HEK293 (cell line): Measurements from ENCODE around the gene PGC.

Experiments
- CTCF ChIA-PET: fragments of 350-600 bp; formaldehyde crosslinking; extraction: SDS; loops from one replicate; lab custom pipeline; 2021; ENCODE audit warnings: antibody characterized with exemption; lab: Yijun Ruan, JAX
- POLR2A ChIA-PET: fragments of 300-600 bp; formaldehyde crosslinking; extraction: SDS; loops from one replicate; lab custom pipeline; 2020; ENCODE audit warnings: antibody characterized with exemption, inconsistent platforms; lab: Yijun Ruan, JAX
- H3K27ac ChIP-seq: fragments of 200-500 bp; sonication (Bioruptor generic); 2 replicates; pipeline ENCODE4 v1.5.1; 2014; ENCODE audit warnings: low read depth, low read length, control low read depth, inconsistent platforms; ENCODE audit errors: extremely low read depth
- H3K36me3 ChIP-seq, 2 experiments: fragments of 200-500 bp in 1 of 2; sonication (Bioruptor generic) in 1 of 2; 1 replicate in 1 of 2; 2 replicates in 1 of 2; pipeline ENCODE4 v1.5.1; 2014 to 2017; ENCODE audit warnings: inconsistent platforms in 2 of 2, low read length in 2 of 2; ENCODE audit not compliant: control insufficient read depth in 2 of 2, insufficient read depth in 1 of 2
- H3K4me1 ChIP-seq: fragments of 200-500 bp; sonication (Bioruptor generic); 2 replicates; pipeline ENCODE4 v1.5.1; 2014; ENCODE audit warnings: mild to moderate bottlenecking, low read length, inconsistent platforms; ENCODE audit not compliant: control insufficient read depth, insufficient read depth
- H3K4me3 ChIP-seq: 2 replicates; pipeline ENCODE4 v1.5.1; 2011; ENCODE audit warnings: low read depth, mild to moderate bottlenecking, control low read depth, low read length, moderate library complexity
- H3K9me3 ChIP-seq: fragments of 200-500 bp; sonication (Bioruptor generic); 2 replicates; pipeline ENCODE4 v1.5.1; 2014; ENCODE audit warnings: low read depth, low read length, inconsistent platforms; ENCODE audit not compliant: control insufficient read depth, insufficient read depth
- HOXA7 ChIP-seq: sonication (generic); formaldehyde crosslinking; IDR thresholded peaks from 2 replicates; pipeline ENCODE4 v1.8.1; 2022; ENCODE audit warnings: missing genetic modification reagents, borderline replicate concordance
- HOXC10 ChIP-seq: sonication (generic); formaldehyde crosslinking; IDR thresholded peaks from 2 replicates; pipeline ENCODE4 v1.8.1; 2023; ENCODE audit warnings: mild to moderate bottlenecking, missing genetic modification reagents
- HOXD13 ChIP-seq: sonication (generic); formaldehyde crosslinking; IDR thresholded peaks from 2 replicates; pipeline ENCODE4 v1.8.0; 2022; ENCODE audit warnings: missing genetic modification reagents, borderline replicate concordance
- PRDM1 ChIP-seq: fragments of 450-650 bp; formaldehyde crosslinking; IDR thresholded peaks from 2 replicates; pipeline ENCODE4; 2016; ENCODE audit warnings: missing biosample characterization, missing genetic modification characterization
- SP3 ChIP-seq: fragments of 450-650 bp; formaldehyde crosslinking; IDR thresholded peaks from 2 replicates; pipeline ENCODE4 v1.5.1; 2016; ENCODE audit warnings: missing biosample characterization, missing genetic modification characterization
- ZBTB17 ChIP-seq: fragments of 450-650 bp; formaldehyde crosslinking; IDR thresholded peaks from 2 replicates; pipeline ENCODE4 v1.5.1; 2016; ENCODE audit warnings: missing biosample characterization, missing genetic modification characterization
- ZFP41 ChIP-seq: fragments of 450-650 bp; formaldehyde crosslinking; IDR thresholded peaks from 2 replicates; pipeline ENCODE4 v1.5.1; 2016; ENCODE audit warnings: missing biosample characterization, missing genetic modification characterization, borderline replicate concordance
- ZFP69B ChIP-seq: fragments of 450-650 bp; formaldehyde crosslinking; IDR thresholded peaks from 2 replicates; pipeline ENCODE4 v1.5.1; 2016; ENCODE audit warnings: missing biosample characterization, missing genetic modification characterization
- ZIC2 ChIP-seq: fragments of 450-650 bp; formaldehyde crosslinking; IDR thresholded peaks from 2 replicates; pipeline ENCODE4 v1.5.1; 2016; ENCODE audit warnings: missing biosample characterization, missing genetic modification characterization
- ZNF114 ChIP-seq: fragments of 450-650 bp; formaldehyde crosslinking; IDR thresholded peaks from 2 replicates; pipeline ENCODE4 v1.5.0; 2017; ENCODE audit warnings: missing biosample characterization, missing genetic modification characterization
- ZNF133 ChIP-seq: fragments of 450-650 bp; formaldehyde crosslinking; IDR thresholded peaks from 2 replicates; pipeline ENCODE4 v1.5.1; 2016; ENCODE audit warnings: missing biosample characterization, missing genetic modification characterization
- ZNF184 ChIP-seq: fragments of 450-650 bp; IDR thresholded peaks from 2 replicates; pipeline ENCODE4 v1.5.1; 2018; ENCODE audit warnings: missing biosample characterization, mild to moderate bottlenecking, missing genetic modification characterization
- ZNF416 ChIP-seq: fragments of 450-650 bp; formaldehyde crosslinking; IDR thresholded peaks from 2 replicates; pipeline ENCODE4 v1.5.1; 2016; ENCODE audit warnings: missing biosample characterization, missing genetic modification characterization
- ZNF514 ChIP-seq: fragments of 450-650 bp; formaldehyde crosslinking; IDR thresholded peaks from 2 replicates; pipeline ENCODE4 v1.5.1; 2016; ENCODE audit warnings: missing biosample characterization, missing genetic modification characterization
- ZNF768 ChIP-seq: fragments of 450-650 bp; formaldehyde crosslinking; IDR thresholded peaks from 2 replicates; pipeline ENCODE4 v1.5.1; 2018; ENCODE audit warnings: missing biosample characterization, mild to moderate bottlenecking, missing genetic modification characterization
- TF ChIP-seq, protein P1 (sequence below): fragments of 450-650 bp; formaldehyde crosslinking; IDR thresholded peaks from 2 replicates; pipeline ENCODE4 v1.5.1; 2017; ENCODE audit warnings: missing biosample characterization, missing genetic modification characterization
- TF ChIP-seq, protein P2 (sequence below): fragments of 450-650 bp; IDR thresholded peaks from 2 replicates; pipeline ENCODE4 v1.5.1; 2018; ENCODE audit warnings: missing biosample characterization, missing genetic modification characterization
- TF ChIP-seq, protein P3 (sequence below): fragments of 450-650 bp; formaldehyde crosslinking; conservative IDR thresholded peaks from 2 replicates; pipeline ENCODE4 v1.5.1; 2016; ENCODE audit warnings: low read depth, missing biosample characterization, missing genetic modification characterization
- TF ChIP-seq, protein P4 (sequence below): fragments of 450-650 bp; formaldehyde crosslinking; IDR thresholded peaks from 2 replicates; pipeline ENCODE4 v1.5.1; 2016; ENCODE audit warnings: missing biosample characterization, missing genetic modification characterization, borderline replicate concordance
- TF ChIP-seq, protein P5 (sequence below): IDR thresholded peaks from 2 replicates; pipeline ENCODE4 v1.6.1; 2011; ENCODE audit warnings: mild to moderate bottlenecking, low read depth, low read length, borderline replicate concordance

The PGC gene

DNA sequence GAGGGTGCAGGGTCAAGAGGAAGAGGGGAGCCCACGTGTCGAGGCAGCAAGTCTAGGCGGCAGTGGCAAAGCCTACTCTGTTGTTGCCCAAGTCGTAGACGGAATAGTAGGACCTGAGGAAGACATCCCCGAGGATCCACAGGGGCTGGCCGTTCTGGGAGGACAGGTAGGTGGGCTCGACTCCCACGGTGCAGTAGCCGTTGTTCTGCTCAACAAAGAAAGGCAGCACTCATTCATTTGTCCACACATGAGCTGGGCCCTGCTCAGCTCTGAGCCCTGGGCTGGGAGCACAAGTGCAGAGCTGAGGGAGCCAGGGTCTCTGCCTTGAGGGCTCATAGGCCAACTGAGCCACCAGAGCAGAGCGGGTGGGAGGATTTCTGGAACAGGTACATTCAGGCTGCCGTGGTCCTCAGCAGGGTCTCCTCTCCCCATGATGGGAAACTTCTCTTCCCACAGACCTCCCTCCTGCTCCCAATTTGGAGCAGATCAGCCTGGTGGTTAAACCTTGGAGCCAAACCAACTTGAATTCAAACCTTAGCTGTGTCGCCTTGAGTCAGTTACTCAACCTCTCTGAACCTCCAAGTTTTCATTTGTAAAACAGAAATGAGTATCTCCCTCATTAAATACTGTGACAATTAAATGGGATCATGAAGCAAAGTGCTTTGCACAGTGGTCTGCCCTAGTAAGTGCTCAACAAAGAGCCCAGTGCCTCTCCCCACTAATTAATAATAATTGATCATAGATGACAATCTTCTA is 10.2 kb downstream of the PGC start:
- CTCF ChIA-PET, result interaction anchor here (1.0 to 6.7 kb wide), 4 partner anchors 32 to 308 kb away, joined by 4 to 51 read pairs (median 5); no protein-coding TSS in a partner anchor
- Histone ChIP-seq H3K27ac (no peak overlapping the region), H3K36me3 (no peaks in the 10 kb centered on the region), H3K9me3 (no peaks in the 10 kb centered on the region), H3K4me3 (no peak overlapping the region), H3K4me1 (0 out of 2 replicates have a peak, but pooled peaks cover 3% of the 10 kb centered on the region)
- POLR2A ChIA-PET, result no interaction called here
- TF ChIP-seq ZNF514 (no peak), ZFP41 (tag by site-specific recombination) (no peak), ZNF114 (no peak), ZNF768 (tag by site-specific recombination) (peak; percentile 81; the same call in 1 of the 2 replicates)
- TF ChIP-seq, protein P1, sequence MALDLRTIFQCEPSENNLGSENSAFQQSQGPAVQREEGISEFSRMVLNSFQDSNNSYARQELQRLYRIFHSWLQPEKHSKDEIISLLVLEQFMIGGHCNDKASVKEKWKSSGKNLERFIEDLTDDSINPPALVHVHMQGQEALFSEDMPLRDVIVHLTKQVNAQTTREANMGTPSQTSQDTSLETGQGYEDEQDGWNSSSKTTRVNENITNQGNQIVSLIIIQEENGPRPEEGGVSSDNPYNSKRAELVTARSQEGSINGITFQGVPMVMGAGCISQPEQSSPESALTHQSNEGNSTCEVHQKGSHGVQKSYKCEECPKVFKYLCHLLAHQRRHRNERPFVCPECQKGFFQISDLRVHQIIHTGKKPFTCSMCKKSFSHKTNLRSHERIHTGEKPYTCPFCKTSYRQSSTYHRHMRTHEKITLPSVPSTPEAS, result no peak
- TF ChIP-seq, all 188 proteins: peak for 1

DNA sequence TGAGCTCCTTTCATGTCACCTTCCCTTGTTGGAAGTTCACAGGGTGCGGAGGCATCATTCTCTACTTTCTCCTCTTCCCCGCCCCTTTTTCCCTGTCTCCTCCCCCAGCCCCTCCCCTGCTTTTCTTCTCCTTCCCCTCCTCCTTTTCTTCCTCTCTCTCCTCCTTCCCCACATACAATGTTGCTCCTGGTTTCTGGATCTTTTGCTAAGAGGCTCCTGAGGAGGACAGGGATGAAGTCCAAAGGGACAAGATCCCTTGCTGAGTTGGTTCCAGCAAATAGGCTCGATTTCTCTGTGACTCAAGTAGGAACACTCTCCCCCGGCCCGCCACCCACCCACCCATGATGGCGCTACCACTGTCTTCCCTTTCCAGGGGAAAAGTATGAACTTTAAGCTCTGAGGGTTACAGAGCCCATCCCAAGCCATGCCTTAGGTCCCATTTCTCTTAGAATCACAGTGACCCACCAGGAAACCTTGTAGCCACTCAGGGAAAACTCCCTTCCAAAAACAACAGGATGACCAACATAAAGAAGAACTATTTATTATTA is 10.9 kb downstream of the PGC start:
- no peaks in the 10 kb centered on the region for H3K9me3 ChIP-seq
- POLR2A ChIA-PET, result no interaction called here
- H3K27ac ChIP-seq, result no peak overlapping the region
- CTCF ChIA-PET, result interaction anchor here (0.6 to 6.7 kb wide), 15 partner anchors 10 to 368 kb away, joined by 3 to 51 read pairs (median 3); partner anchors contain the start of genes BYSL, MED20, PRICKLE4 and TOMM6
- no peaks in the 10 kb centered on the region for H3K36me3 ChIP-seq
- 0 out of 2 replicates have a peak, but pooled peaks cover 3% of the 10 kb centered on the region for H3K4me1 ChIP-seq
- H3K4me3 ChIP-seq, result no peak overlapping the region
- TF ChIP-seq, protein P1, result no peak
- TF ChIP-seq HOXC10 (CRISPR knock-in tag) (no peak), ZNF133 (tag by site-specific recombination) (no peak), ZNF416 (tag by site-specific recombination) (no peak), ZBTB17 (tag by site-specific recombination) (no peak), ZIC2 (no peak), PRDM1 (tag by site-specific recombination) (peak; percentile 57; the same call in 1 of the 2 replicates), SP3 (tag by site-specific recombination) (peak; percentile 2), HOXD13 (no peak), ZFP69B (tag by site-specific recombination) (no peak), ZNF184 (tag by site-specific recombination) (no peak), HOXA7 (CRISPR knock-in tag) (no peak)
- TF ChIP-seq, protein P2, sequence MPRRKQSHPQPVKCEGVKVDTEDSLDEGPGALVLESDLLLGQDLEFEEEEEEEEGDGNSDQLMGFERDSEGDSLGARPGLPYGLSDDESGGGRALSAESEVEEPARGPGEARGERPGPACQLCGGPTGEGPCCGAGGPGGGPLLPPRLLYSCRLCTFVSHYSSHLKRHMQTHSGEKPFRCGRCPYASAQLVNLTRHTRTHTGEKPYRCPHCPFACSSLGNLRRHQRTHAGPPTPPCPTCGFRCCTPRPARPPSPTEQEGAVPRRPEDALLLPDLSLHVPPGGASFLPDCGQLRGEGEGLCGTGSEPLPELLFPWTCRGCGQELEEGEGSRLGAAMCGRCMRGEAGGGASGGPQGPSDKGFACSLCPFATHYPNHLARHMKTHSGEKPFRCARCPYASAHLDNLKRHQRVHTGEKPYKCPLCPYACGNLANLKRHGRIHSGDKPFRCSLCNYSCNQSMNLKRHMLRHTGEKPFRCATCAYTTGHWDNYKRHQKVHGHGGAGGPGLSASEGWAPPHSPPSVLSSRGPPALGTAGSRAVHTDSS (tag by site-specific recombination), result no peak
- TF ChIP-seq, protein P3, sequence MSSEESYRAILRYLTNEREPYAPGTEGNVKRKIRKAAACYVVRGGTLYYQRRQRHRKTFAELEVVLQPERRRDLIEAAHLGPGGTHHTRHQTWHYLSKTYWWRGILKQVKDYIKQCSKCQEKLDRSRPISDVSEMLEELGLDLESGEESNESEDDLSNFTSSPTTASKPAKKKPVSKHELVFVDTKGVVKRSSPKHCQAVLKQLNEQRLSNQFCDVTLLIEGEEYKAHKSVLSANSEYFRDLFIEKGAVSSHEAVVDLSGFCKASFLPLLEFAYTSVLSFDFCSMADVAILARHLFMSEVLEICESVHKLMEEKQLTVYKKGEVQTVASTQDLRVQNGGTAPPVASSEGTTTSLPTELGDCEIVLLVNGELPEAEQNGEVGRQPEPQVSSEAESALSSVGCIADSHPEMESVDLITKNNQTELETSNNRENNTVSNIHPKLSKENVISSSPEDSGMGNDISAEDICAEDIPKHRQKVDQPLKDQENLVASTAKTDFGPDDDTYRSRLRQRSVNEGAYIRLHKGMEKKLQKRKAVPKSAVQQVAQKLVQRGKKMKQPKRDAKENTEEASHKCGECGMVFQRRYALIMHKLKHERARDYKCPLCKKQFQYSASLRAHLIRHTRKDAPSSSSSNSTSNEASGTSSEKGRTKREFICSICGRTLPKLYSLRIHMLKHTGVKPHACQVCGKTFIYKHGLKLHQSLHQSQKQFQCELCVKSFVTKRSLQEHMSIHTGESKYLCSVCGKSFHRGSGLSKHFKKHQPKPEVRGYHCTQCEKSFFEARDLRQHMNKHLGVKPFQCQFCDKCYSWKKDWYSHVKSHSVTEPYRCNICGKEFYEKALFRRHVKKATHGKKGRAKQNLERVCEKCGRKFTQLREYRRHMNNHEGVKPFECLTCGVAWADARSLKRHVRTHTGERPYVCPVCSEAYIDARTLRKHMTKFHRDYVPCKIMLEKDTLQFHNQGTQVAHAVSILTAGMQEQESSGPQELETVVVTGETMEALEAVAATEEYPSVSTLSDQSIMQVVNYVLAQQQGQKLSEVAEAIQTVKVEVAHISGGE (tag by site-specific recombination), result no peak
- TF ChIP-seq, protein P4, sequence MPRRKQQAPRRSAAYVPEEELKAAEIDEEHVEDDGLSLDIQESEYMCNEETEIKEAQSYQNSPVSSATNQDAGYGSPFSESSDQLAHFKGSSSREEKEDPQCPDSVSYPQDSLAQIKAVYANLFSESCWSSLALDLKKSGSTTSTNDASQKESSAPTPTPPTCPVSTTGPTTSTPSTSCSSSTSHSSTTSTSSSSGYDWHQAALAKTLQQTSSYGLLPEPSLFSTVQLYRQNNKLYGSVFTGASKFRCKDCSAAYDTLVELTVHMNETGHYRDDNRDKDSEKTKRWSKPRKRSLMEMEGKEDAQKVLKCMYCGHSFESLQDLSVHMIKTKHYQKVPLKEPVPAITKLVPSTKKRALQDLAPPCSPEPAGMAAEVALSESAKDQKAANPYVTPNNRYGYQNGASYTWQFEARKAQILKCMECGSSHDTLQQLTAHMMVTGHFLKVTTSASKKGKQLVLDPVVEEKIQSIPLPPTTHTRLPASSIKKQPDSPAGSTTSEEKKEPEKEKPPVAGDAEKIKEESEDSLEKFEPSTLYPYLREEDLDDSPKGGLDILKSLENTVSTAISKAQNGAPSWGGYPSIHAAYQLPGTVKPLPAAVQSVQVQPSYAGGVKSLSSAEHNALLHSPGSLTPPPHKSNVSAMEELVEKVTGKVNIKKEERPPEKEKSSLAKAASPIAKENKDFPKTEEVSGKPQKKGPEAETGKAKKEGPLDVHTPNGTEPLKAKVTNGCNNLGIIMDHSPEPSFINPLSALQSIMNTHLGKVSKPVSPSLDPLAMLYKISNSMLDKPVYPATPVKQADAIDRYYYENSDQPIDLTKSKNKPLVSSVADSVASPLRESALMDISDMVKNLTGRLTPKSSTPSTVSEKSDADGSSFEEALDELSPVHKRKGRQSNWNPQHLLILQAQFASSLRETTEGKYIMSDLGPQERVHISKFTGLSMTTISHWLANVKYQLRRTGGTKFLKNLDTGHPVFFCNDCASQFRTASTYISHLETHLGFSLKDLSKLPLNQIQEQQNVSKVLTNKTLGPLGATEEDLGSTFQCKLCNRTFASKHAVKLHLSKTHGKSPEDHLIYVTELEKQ (tag by site-specific recombination), result no peak
- TF ChIP-seq, protein P5, sequence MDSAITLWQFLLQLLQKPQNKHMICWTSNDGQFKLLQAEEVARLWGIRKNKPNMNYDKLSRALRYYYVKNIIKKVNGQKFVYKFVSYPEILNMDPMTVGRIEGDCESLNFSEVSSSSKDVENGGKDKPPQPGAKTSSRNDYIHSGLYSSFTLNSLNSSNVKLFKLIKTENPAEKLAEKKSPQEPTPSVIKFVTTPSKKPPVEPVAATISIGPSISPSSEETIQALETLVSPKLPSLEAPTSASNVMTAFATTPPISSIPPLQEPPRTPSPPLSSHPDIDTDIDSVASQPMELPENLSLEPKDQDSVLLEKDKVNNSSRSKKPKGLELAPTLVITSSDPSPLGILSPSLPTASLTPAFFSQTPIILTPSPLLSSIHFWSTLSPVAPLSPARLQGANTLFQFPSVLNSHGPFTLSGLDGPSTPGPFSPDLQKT, result no peak
